ENCODE results near the gene CNOT1.

CNOT1 gene

DNA sequence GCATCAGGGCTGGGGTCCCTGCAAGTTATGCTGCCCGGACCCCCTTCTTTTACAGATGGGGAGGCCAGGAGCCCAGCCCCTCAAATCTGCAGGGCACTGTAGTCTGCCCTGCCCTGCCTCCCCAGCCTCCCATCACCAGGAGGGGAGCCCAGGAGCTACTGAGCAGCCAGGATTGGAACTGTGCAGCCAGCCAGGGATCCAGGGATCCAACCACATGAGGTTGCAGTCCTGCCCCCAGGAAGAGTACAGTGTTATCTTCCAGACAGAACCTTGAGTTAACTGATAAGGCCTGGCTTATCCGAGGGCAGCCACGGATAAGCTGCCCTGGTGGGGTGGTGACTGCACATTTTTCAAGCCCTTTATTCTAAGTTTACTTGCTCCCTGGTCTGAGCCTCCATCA is 141.1 kb downstream of the CNOT1 start:
- DNase-seq (ENCODE audit: low read depth in 4 of 4, low spot score in 1 of 4), result no peak

GRCh38 chr16:58487566-58488351 is 141.9 kb downstream of the CNOT1 start:
- peak; percentile 38 to 65 (median 62) for DNase-seq (ENCODE audit: low read depth in 4 of 4, low spot score in 1 of 4)

GRCh38 chr16:58485184-58485887 is 144.3 kb downstream of the CNOT1 start:
- no peak for DNase-seq (ENCODE audit: low read depth in 4 of 4, low spot score in 1 of 4)

GRCh38 chr16:58481931-58482330 is 147.7 kb downstream of the CNOT1 start:
- DNase-seq (ENCODE audit: low read depth in 4 of 4, low spot score in 1 of 4), result no peak

- DNase-seq (ENCODE audit: low read depth in 4 of 4, low spot score in 1 of 4), result no peak
Measured at GRCh38 chr16:58481226-58481869, 148.3 kb downstream of the CNOT1 start.

DNA sequence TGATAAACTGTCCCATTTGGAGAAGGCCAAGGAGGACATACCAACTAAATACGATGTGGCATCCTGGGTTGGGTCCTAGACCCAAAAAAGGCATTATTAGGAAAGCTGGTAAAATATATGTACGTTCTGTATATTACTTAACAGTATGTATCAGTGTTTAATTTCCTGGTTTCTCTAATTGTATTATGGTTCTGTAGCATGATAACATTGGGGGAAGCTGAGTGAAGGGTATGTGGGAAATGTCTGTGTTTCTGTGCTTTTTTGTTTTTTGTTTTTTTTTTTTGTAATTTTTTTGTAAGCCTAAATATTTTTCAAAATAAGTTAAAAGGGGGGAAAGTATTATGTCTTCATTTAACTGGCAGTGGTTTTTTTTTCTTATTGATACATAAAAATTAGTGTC is 151.2 kb downstream of the CNOT1 start:
- no peak for DNase-seq (ENCODE audit: low read depth in 4 of 4, low spot score in 1 of 4)

DNA sequence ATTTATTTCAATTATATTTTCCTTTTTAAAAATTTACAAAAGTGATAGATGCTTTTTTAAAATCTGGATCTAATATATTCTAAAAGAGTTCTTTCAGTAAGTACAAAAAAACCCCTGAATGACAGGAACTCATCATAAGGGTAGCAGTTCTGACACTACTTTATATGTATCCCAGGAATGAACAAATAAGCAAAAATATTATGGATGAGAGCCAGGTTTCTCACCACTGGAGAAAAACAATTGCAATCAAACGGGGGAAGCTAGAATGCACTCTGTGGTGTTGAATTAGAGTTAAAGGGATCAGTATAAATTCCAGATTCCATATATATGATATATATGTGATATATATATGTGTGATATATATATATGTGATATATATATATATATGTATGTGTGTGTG is 152.8 kb downstream of the CNOT1 start:
- DNase-seq (ENCODE audit: low read depth in 4 of 4, low spot score in 1 of 4), result no peak

DNA sequence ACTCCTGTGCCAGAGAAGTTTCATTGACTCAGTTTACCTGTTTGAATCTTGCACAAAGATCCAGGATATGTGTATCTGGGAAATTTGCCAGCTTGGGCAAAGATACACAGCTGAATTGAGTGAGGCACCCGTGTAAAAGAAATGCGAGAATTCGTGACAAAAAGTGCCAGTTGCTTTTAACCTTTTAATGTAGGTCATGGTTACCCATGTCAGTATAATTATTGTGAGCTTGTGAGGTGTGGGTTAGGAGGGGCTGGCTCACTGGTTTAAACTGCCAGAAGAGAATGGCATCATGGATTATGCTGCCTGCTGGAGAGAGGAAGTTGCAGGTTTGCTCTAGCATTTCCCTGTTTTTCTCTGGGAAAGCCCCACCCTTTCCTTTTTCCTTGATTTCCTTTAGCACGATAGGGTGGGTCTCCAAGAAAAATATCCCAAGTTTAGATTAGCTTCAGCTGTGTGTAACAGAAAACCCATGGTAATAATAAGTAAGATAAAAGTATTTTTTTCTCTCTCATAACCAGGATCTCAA is 154.5 kb downstream of the CNOT1 start:
- no peak for DNase-seq (ENCODE audit: low read depth in 4 of 4, low spot score in 1 of 4)

DNA sequence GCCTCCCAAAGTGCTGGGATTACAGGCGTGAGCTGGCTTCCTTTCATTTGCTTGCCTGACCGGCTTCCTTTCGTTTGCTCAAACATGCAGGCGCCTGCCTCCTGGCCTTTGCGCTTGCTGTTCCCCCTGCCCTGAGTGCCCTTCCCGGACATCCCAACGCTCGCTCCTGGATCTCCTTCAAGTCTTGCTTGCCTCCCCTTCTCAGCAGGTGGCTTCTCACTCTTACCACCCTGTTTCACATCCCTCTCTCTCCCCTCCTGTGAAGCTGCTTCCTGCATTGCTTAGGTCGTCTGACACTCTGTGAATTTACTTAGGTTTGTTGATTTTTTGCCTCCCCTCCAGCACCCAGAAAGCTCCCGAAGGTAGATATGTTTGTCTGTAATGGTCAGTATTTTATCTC is 155.3 kb downstream of the CNOT1 start:
- no peak for DNase-seq (ENCODE audit: low read depth in 4 of 4, low spot score in 1 of 4)

DNA sequence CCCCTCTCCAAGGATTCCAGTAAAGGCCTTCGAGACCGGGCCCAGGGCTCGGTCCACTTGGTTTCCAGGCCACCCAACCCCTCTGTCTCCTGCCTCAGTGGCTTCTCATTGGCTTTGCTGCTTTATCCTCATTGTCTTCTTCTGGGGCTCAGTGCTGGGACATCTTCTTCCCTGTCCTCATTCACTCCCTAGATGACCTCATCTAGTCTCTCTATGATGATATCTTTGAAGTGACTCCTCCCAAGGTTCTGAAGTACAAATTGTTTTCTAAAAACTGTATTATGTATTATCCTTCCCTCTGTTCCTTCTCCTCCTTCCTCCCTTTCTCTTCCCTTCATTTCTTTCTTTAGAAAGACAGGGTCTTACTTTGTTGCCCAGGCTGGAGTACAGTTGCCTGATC is 156.8 kb downstream of the CNOT1 start:
- DNase-seq (ENCODE audit: low read depth in 4 of 4, low spot score in 1 of 4), result no peak

DNA sequence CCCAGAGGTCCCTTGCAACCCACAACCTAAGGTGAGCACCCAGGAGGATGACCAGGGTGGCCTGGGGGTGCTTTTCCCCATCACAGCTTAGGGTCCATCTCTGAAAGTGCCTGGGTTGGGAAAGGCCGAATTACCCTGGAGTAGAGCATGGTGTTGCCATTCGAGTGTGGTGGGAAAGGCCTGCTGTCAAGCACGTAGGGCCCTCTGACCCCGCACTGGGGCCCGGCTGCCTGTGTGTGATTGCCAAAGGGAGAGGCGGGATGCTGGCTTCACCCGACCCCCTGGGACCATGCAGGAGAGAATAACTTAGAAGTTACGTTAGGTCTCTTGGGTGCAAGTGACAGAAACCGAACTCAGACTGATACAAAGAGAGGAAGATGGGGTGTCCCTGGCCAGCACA is 157.4 kb downstream of the CNOT1 start:
- no peak for DNase-seq (ENCODE audit: low read depth in 4 of 4, low spot score in 1 of 4)

DNA sequence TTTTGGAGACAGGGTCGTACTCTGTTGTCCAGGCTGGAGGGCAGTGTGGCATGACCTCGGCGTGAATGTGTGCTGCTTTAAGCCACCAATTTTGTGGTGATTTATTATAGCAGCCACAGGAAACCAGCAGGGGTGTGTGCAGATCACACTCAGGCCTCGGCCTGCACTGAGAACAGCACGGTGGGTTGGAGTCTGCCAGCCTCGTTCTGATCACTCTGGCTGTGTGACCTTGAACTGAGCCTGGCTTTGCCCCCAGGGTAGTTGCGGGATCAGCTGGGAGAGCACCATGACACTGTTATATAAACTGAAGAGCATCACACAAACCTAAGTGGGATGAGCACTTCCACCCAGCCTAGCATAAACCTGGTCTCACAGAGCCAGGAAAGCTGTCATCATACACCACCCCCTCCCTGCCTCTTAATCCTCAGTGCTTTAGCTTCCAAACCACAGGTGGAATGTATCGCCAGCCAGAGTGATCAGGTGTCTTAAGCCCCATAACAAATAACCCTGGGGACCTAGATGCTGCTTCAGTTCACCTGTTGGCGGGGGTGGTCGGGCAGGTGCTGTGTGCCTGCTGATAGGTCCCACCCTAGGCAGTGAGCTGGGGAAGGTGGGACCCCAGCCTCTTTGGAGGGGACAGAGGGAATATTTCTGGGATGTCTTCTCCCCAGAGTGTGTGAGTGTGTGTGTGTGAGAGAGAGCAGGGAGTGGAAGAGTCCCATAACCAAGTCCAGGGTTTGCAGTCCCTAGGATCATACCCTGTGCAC is 158.2 kb downstream of the CNOT1 start:
- no peak for DNase-seq (ENCODE audit: low read depth in 4 of 4, low spot score in 1 of 4)
